Liver (tissue), 9 donors: Measurements from ENCODE around the gene GAS2L1. TPM values are rescaled to one million over a fixed set of nuclear protein-coding genes. Genes with fewer than 3 reads are reported as not detected.

Experiments
- DNase-seq: peaks from one replicate; pipeline ENCODE4 v3.0.0-alpha.2; 2017; ENCODE audit warnings: low spot score
- H3K27ac ChIP-seq, 2 donors: one replicate each; pipeline ENCODE4 v1.7.0; 2013; ENCODE audit warnings: inconsistent platforms in 2 of 2, low read length in 2 of 2, control low read depth in 1 of 2, low read depth in 1 of 2, mild to moderate bottlenecking in 1 of 2
- H3K27me3 ChIP-seq, 4 donors: one replicate each; pipeline versions ENCODE4 v1.6.1 to v1.7.0; 2013; ENCODE audit warnings: low read length in 3 of 4, inconsistent platforms in 1 of 4, mild to moderate bottlenecking in 1 of 4, moderate library complexity in 1 of 4; ENCODE audit not compliant: control insufficient read depth in 4 of 4, insufficient read depth in 4 of 4
- H3K36me3 ChIP-seq, 4 donors: one replicate each; pipeline versions ENCODE4 v1.6.1 to v1.7.0; 2013; ENCODE audit warnings: low read length in 3 of 4, mild to moderate bottlenecking in 3 of 4, low read depth in 1 of 4, moderate library complexity in 1 of 4; ENCODE audit not compliant: control insufficient read depth in 4 of 4, insufficient read depth in 3 of 4
- H3K4me1 ChIP-seq, 4 donors: one replicate each; pipeline versions ENCODE4 v1.6.1 to v1.7.0; 2013; ENCODE audit warnings: low read length in 3 of 4, mild to moderate bottlenecking in 3 of 4, moderate library complexity in 1 of 4; ENCODE audit not compliant: control insufficient read depth in 4 of 4, insufficient read depth in 4 of 4
- H3K4me3 ChIP-seq, 3 donors: one replicate each; pipeline versions ENCODE4 v1.6.1 to v1.7.0; 2013; ENCODE audit warnings: low read length in 3 of 3, control low read depth in 1 of 3, low read depth in 1 of 3, mild to moderate bottlenecking in 1 of 3
- H3K9ac ChIP-seq, 2 donors: one replicate each; pipeline ENCODE4 v1.7.0; 2013; ENCODE audit warnings: low read length in 2 of 2, mild to moderate bottlenecking in 2 of 2, moderate library complexity in 2 of 2, control low read depth in 1 of 2, low read depth in 1 of 2
- H3K9me3 ChIP-seq, 4 donors: one replicate each; pipeline versions ENCODE4 v1.6.1 to v1.7.0; 2013; ENCODE audit warnings: low read length in 3 of 4; ENCODE audit not compliant: control insufficient read depth in 4 of 4
- ATF3 ChIP-seq: IDR thresholded peaks from 2 replicates; pipeline ENCODE4 v1.6.1; 2016; ENCODE audit warnings: antibody characterized with exemption
- CTCF ChIP-seq: fragments of 150-350 bp; IDR thresholded peaks from 2 replicates; pipeline ENCODE4 v1.5.1; 2017; ENCODE audit warnings: improper control_type of control experiment, low read depth, low read length; ENCODE audit not compliant: missing input control
- FOXA1 ChIP-seq: IDR thresholded peaks from 2 replicates; pipeline ENCODE4 v1.6.1; 2016; ENCODE audit warnings: antibody characterized with exemption
- FOXA2 ChIP-seq: IDR thresholded peaks from 2 replicates; pipeline ENCODE4 v1.6.1; 2016; ENCODE audit warnings: antibody characterized with exemption
- GABPA ChIP-seq, 2 donors: IDR thresholded peaks in 1 of 2; conservative IDR thresholded peaks in 1 of 2; 2 replicates each; pipeline ENCODE4 v1.6.1; 2016; ENCODE audit warnings: antibody characterized with exemption in 2 of 2, mild to moderate bottlenecking in 1 of 2, moderate library complexity in 1 of 2
- HNF4G ChIP-seq: IDR thresholded peaks from 2 replicates; pipeline ENCODE4 v1.6.1; 2016; ENCODE audit warnings: antibody characterized with exemption
- MAX ChIP-seq: IDR thresholded peaks from 2 replicates; pipeline ENCODE4 v1.6.1; 2016; ENCODE audit warnings: antibody characterized with exemption
- NR2F2 ChIP-seq: IDR thresholded peaks from 2 replicates; pipeline ENCODE4 v1.6.1; 2016; ENCODE audit warnings: antibody characterized with exemption
- RAD21 ChIP-seq, 2 donors: IDR thresholded peaks; 2 replicates each; pipeline ENCODE4 v1.6.1; 2016; ENCODE audit warnings: antibody characterized with exemption in 2 of 2, mild to moderate bottlenecking in 2 of 2
- REST ChIP-seq: IDR thresholded peaks from 2 replicates; pipeline ENCODE4 v1.6.1; 2016; ENCODE audit warnings: antibody characterized with exemption, mild to moderate bottlenecking
- RXRA ChIP-seq, 2 donors: IDR thresholded peaks; 2 replicates each; pipeline ENCODE4 v1.6.1; 2017 to 2018; ENCODE audit warnings: antibody characterized with exemption in 2 of 2, mild to moderate bottlenecking in 1 of 2
- YY1 ChIP-seq: IDR thresholded peaks from 2 replicates; pipeline ENCODE4 v1.6.1; 2016; ENCODE audit warnings: antibody characterized with exemption, mild to moderate bottlenecking
- ZBTB33 ChIP-seq: IDR thresholded peaks from 2 replicates; pipeline ENCODE4 v1.6.1; 2016; ENCODE audit warnings: antibody characterized with exemption
- whole genome bisulfite sequencing: extraction: QIAGEN DNeasy Blood & Tissue Kit; methylation state at CpG from one replicate; pipeline ENCODE4 v1.1.7; 2013; 5-methylcytosine and 5-hydroxymethylcytosine counted together
- polyA plus RNA-seq, 2 donors: library from polyadenylated mRNA; stranded (reverse) in 1 of 2; unstranded in 1 of 2; fragments of 200-250 nt in 1 of 2; fragments of >200 nt in 1 of 2; fragmentation: Nextera tagmentation in 1 of 2; extraction: Ambion mirVana in 1 of 2; gene quantifications; one replicate each; pipeline versions ENCODE4 v1.2.1 to v1.2.3, GENCODE V29; 2013 to 2015
- total RNA-seq, 2 donors: library from RNA; depleted of rRNA; stranded (reverse); fragments of >200 nt; gene quantifications; one replicate each; pipeline ENCODE4 v1.2.3, GENCODE V29; 2014
- donor health status: healthy.
- donor health status: healthy.
- donor health status: healthy.
- donor health status: healthy.
- donor health status: healthy.

The GAS2L1 gene
- total and polyA plus RNA-seq, 4 donors = 4.0 to 11.4 (median 8.9) TPM

GRCh38 chr22:29320546-29320945 lies 14.1 kb downstream of the GAS2L1 start:
- H3K36me3 ChIP-seq = no peaks in the 10 kb centered on the region
- no peak overlapping the region for H3K27ac ChIP-seq
- H3K27me3 ChIP-seq = no peaks in the 10 kb centered on the region
- no peak for DNase-seq
- no peak overlapping the region for H3K4me3 ChIP-seq
- no peaks in the 10 kb centered on the region for H3K9me3 ChIP-seq
- peaks cover 0 to 2% (median under 1%) of the 10 kb centered on the region in 4 donors for H3K4me1 ChIP-seq
- 77% methylated on average over 1 of the region's 1 CpG for WGBS
- peak in 1 of 2 donors; percentile 20 for TF ChIP-seq RAD21 (IDR thresholded peaks at IDR 0.05)
- no peak for TF ChIP-seq ATF3
- no peak overlapping the region for H3K9ac ChIP-seq

- peaks cover 0 to 19% (median 6%) of the 10 kb centered on the region in 4 donors for H3K36me3 ChIP-seq
- TF ChIP-seq CTCF = no peak
- TF ChIP-seq GABPA (IDR thresholded peaks at IDR 0.05 in 1 of 2, conservative IDR thresholded peaks at IDR 0.05 in 1 of 2) = no peak
- TF ChIP-seq RXRA (IDR thresholded peaks at IDR 0.05) = no peak
- TF ChIP-seq ZBTB33 = no peak
- no peak for TF ChIP-seq REST
- TF ChIP-seq MAX = no peak
- H3K9ac ChIP-seq = no peak overlapping the region
- H3K9me3 ChIP-seq = no peaks in the 10 kb centered on the region
- H3K27ac ChIP-seq = no peak overlapping the region
- no peaks in the 10 kb centered on the region for H3K4me1 ChIP-seq
- no peak for DNase-seq
- H3K4me3 ChIP-seq = no peak overlapping the region
- H3K27me3 ChIP-seq = no peaks in the 10 kb centered on the region
These were observed 17.2 kb downstream of the GAS2L1 start for GRCh38 chr22:29323641-29324040.

- Histone ChIP-seq H3K4me3 (no peak overlapping the region), H3K9ac (no peak overlapping the region), H3K4me1 (no peaks in the 10 kb centered on the region), H3K9me3 (no peaks in the 10 kb centered on the region), H3K27ac (no peak overlapping the region), H3K27me3 (no peaks in the 10 kb centered on the region), H3K36me3 (peaks cover 3 to 34% (median 8%) of the 10 kb centered on the region in 4 donors)
- 88% methylated on average over 8 of the region's 8 CpGs for WGBS
- TF ChIP-seq RXRA (IDR thresholded peaks at IDR 0.05) (no peak), NR2F2 (no peak), YY1 (no peak), FOXA1 (no peak), HNF4G (no peak), FOXA2 (no peak), GABPA (IDR thresholded peaks at IDR 0.05 in 1 of 2, conservative IDR thresholded peaks at IDR 0.05 in 1 of 2) (no peak)
- no peak for DNase-seq
These were observed 18.9 kb downstream of the GAS2L1 start for GRCh38 chr22:29325356-29325755.
